Activated naive CD4-positive, alpha-beta T cell treated with anti-CD3 and anti-CD28 coated beads for 36 hours (primary cell): ENCODE results near the gene WDR93. TPM values are rescaled to one million over a fixed set of nuclear protein-coding genes. Genes with fewer than 3 reads are reported as not detected.
"Not testable (repeated sequence)": the region's sequence is repeated elsewhere in the genome, so short reads cannot be mapped to it uniquely, and the experiment has no call there.

Source experiments
- CTCF ChIA-PET: fragments of 350-600 bp; sonication (Branson Sonifier 250); formaldehyde crosslinking; loops from one replicate; lab custom pipeline; 2021; ENCODE audit warnings: antibody characterized with exemption; lab: Charles Lee
- DNase-seq: peaks from one replicate; pipeline ENCODE4 v3.0.0-alpha.2; 2020
- H3K27ac Mint-ChIP-seq: one replicate; pipeline ENCODE4 v1.8.0; 2021; ENCODE audit warnings: mild to moderate bottlenecking, mixed read lengths
- H3K27me3 Mint-ChIP-seq: one replicate; pipeline ENCODE4 v1.8.0; 2021; ENCODE audit warnings: low read depth, mixed read lengths
- H3K36me3 Mint-ChIP-seq: one replicate; pipeline ENCODE4 v1.8.0; 2021; ENCODE audit warnings: low read depth, mixed read lengths
- H3K4me1 Mint-ChIP-seq: one replicate; pipeline ENCODE4 v1.8.0; 2021; ENCODE audit warnings: low read depth, mixed read lengths
- H3K4me3 Mint-ChIP-seq: one replicate; pipeline ENCODE4 v1.8.0; 2021; ENCODE audit warnings: mild to moderate bottlenecking, moderate library complexity, mixed read lengths
- H3K9me3 Mint-ChIP-seq: one replicate; pipeline ENCODE4 v1.8.0; 2021; ENCODE audit warnings: mixed read lengths
- intact Hi-C: fragments of 100-400 bp; cut with micrococcal nuclease; formaldehyde crosslinking; loops from one replicate; pipeline ENCODE4 v1.15.1; 2023
- total RNA-seq, 2 experiments: library from RNA; stranded (reverse); gene quantifications; one replicate each; pipeline ENCODE4 v1.2.3, GENCODE V29; 2021

Gene WDR93
- total RNA-seq, 2 experiments from 2014 or later = not detected

DNA sequence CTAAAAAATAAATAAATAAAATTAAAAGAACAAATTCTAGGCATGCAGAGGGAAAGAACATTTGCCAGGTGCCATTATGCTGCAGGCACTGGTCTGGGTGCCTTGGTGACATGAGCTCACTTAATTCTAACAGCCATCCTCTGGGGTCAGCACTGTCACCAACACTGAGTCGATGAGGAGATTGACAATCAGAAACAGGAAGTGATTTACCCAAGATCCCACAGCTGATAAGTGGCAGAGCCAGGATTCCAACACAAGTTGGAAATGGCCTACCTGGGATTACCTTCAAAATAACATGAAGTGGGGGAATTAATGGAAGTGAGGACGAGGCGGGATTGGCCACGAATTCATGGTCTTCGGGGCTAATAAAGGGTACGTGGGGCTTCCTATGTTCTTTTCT, 15.0 kb upstream of the WDR93 start:
- H3K4me3 Mint-ChIP-seq = no peak overlapping the region
- no peaks in the 10 kb centered on the region for H3K36me3 Mint-ChIP-seq
- CTCF ChIA-PET = no interaction called here
- H3K4me1 Mint-ChIP-seq = no peaks in the 10 kb centered on the region
- no peak for DNase-seq
- H3K27me3 Mint-ChIP-seq = no peaks in the 10 kb centered on the region
- no peaks in the 10 kb centered on the region for H3K9me3 Mint-ChIP-seq
- intact Hi-C loops = no loop called here
- H3K27ac Mint-ChIP-seq = no peak overlapping the region

DNA sequence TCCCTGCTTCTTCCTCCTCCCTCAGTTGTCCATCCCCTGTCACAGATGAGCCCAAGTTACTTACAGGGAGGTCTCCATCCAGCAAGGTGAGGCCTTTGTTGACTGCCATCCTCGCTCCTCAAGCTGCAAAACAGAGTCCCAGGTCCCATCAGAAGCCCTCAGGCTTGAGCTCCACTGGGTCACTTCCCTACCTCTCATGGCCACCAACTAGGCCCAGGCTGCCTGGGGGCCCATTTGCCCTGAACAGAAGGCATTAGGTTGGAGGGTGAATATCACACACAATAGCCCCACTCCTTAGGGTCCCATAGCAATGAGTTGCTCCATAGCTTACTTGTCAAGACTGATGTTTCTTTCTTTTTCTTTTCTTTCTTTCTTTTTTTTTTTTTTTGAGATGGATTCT, 13.2 kb upstream of the WDR93 start:
- H3K36me3 Mint-ChIP-seq = no peaks in the 10 kb centered on the region
- H3K4me1 Mint-ChIP-seq = no peaks in the 10 kb centered on the region
- CTCF ChIA-PET = no interaction called here
- no peak overlapping the region for H3K4me3 Mint-ChIP-seq
- no peak overlapping the region for H3K27ac Mint-ChIP-seq
- H3K27me3 Mint-ChIP-seq = no peaks in the 10 kb centered on the region
- intact Hi-C loops = no loop called here
- DNase-seq = no peak
- H3K9me3 Mint-ChIP-seq = no peaks in the 10 kb centered on the region

DNA sequence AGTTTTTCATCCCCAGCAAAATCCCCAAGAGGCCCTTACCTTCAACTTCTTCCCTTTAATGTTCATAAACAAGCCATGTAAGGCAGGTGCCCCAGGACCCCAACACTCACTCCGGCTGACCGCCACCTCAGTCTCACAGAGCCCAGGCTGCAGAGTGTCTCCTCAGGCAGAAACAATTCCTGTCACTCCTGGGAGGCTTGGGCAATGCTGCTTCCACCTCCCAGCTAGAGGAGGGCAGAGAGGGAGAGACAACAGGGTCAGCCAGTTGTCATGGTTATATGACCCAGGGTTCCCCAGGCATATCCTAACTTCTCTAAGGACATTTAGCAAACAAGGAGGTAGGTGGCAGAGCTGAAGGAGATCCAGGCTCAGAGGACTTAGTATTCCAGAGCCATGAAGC, 11.4 kb upstream of the WDR93 start, which contains the start of gene PLIN1:
PLIN1 (minus strand) TSS at position 156 of the 400 bp plus-strand sequence. CDS start 1,878 bp downstream, outside the sequence.
- H3K36me3 Mint-ChIP-seq = peaks cover 3% of the 10 kb centered on the region
- no peak within 1 kb of the TSS for H3K27ac Mint-ChIP-seq
- H3K4me1 Mint-ChIP-seq = no peaks in the 10 kb centered on the region
- H3K4me3 Mint-ChIP-seq = no peak within 1 kb of the TSS
- no peaks in the 10 kb centered on the region for H3K9me3 Mint-ChIP-seq
- intact Hi-C loops = no loop called here
- DNase-seq = no peak
- H3K27me3 Mint-ChIP-seq = no peaks in the 10 kb centered on the region
- CTCF ChIA-PET = no interaction called here

GRCh38 chr15:89680282-89680873, 10.2 kb upstream of the WDR93 start:
- no peak for DNase-seq
- intact Hi-C loops = no loop called here
- no peak overlapping the region for H3K27ac Mint-ChIP-seq
- H3K4me3 Mint-ChIP-seq = no peak overlapping the region
- no peaks in the 10 kb centered on the region for H3K27me3 Mint-ChIP-seq
- H3K36me3 Mint-ChIP-seq = peaks cover 4% of the 10 kb centered on the region
- no peaks in the 10 kb centered on the region for H3K4me1 Mint-ChIP-seq
- CTCF ChIA-PET = no interaction called here
- no peaks in the 10 kb centered on the region for H3K9me3 Mint-ChIP-seq

GRCh38 chr15:89681146-89681545, 9.5 kb upstream of the WDR93 start:
- CTCF ChIA-PET = no interaction called here
- Mint-ChIP-seq H3K4me1 (no peaks in the 10 kb centered on the region), H3K36me3 (peaks cover 6% of the 10 kb centered on the region), H3K27ac (no peak overlapping the region), H3K4me3 (no peak overlapping the region), H3K9me3 (no peaks in the 10 kb centered on the region), H3K27me3 (no peaks in the 10 kb centered on the region)
- DNase-seq = no peak
- intact Hi-C loops = no loop called here

DNA sequence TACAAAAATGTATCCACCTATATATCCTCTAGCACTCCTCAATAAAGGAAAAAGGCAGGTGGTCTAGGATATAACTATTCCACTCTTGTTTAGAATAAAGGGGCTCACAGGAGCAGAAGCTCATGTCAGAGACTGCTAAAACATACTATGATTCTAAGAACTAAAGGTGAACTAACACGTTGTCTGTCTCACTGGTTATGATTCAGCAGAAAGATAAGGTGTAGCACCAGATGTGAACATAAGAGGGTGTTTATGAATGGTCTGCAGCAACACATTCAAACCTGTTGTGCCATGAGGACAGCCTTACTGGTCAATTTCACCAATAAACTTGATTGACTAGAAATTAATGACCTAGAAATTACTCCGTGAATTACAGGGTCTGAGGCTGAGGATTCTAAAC, 4.6 kb upstream of the WDR93 start:
- intact Hi-C loops = no loop called here
- Mint-ChIP-seq H3K4me1 (peaks cover 9% of the 10 kb centered on the region), H3K27me3 (no peaks in the 10 kb centered on the region), H3K9me3 (no peaks in the 10 kb centered on the region), H3K36me3 (peaks cover 6% of the 10 kb centered on the region), H3K4me3 (no peak overlapping the region), H3K27ac (no peak overlapping the region)
- DNase-seq = no peak
- CTCF ChIA-PET = no interaction called here

- intact Hi-C loops = no loop called here
- CTCF ChIA-PET = no interaction called here
- no peaks in the 10 kb centered on the region for H3K27me3 Mint-ChIP-seq
- peaks cover 11% of the 10 kb centered on the region for H3K4me1 Mint-ChIP-seq
- H3K9me3 Mint-ChIP-seq = no peaks in the 10 kb centered on the region
- H3K4me3 Mint-ChIP-seq = no peak overlapping the region
- peaks cover 6% of the 10 kb centered on the region for H3K36me3 Mint-ChIP-seq
- no peak for DNase-seq
- H3K27ac Mint-ChIP-seq = no peak overlapping the region
These were observed 4.1 kb upstream of the WDR93 start for GRCh38 chr15:89686522-89686921.

DNA sequence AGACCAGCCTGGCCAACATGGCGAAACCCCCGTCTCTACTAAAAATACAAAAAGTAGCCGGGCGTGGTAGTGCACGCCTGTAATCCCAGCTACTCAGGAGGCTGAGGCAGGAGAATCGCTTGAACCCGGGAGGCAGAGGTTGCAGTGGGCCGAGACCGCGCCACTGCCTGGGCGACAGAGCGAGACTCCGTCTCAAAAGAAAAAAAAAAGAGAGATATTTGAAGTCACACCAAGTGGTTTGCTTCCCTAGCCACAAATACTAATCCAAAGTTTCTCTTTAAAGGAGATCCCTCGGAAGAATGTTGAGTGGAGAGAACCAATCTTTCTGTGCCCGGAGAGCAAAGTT, 708 bp upstream of the WDR93 start:
- Mint-ChIP-seq H3K4me1 (peaks cover 11% of the 10 kb centered on the region), H3K4me3 (peak overlapping the region; percentile 88)
- CTCF ChIA-PET = interaction anchor here (1.3 kb wide), 1 partner anchor 17 kb away, joined by 5 read pairs; no protein-coding TSS in a partner anchor
- DNase-seq, H3K36me3 Mint-ChIP-seq, H3K27me3 Mint-ChIP-seq, H3K9me3 Mint-ChIP-seq, H3K27ac Mint-ChIP-seq: not testable (repeated sequence)
- intact Hi-C loops = loop anchor here (1.0 kb wide), 1 partner anchor 369 kb away; no protein-coding TSS in a partner anchor

DNA sequence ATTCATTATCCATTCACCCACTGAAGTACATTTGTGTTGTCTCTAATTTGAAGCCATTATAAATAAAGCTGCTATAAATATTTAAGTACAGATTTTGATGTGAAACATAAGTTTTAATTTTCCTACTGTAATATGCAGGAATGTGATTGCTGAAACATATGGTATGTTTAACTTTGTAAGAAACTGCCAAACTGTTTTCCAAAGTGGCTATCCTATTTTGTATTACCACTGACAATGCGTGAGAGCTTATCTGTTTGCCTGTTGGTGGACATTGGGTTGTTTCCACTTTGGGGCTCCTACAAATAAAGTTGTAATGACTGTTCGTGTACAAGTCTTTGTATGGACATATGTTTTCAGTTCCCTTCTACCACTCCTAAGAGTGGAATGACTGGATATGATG, 2.5 kb downstream of the WDR93 start:
- Mint-ChIP-seq H3K27me3 (no peaks in the 10 kb centered on the region), H3K4me3 (no peak overlapping the region)

GRCh38 chr15:89693696-89694095, 3.1 kb downstream of the WDR93 start:
- no peak overlapping the region for H3K4me3 Mint-ChIP-seq
- DNase-seq = no peak
- H3K36me3 Mint-ChIP-seq = no peaks in the 10 kb centered on the region
- H3K27ac Mint-ChIP-seq = no peak overlapping the region
- no peaks in the 10 kb centered on the region for H3K27me3 Mint-ChIP-seq
- intact Hi-C loops = no loop called here
- H3K4me1 Mint-ChIP-seq = peaks cover 11% of the 10 kb centered on the region
- CTCF ChIA-PET = no interaction called here
- H3K9me3 Mint-ChIP-seq = no peaks in the 10 kb centered on the region

More for the DNA sequence above, 2.5 kb downstream of the WDR93 start:
- Mint-ChIP-seq H3K36me3 (no peaks in the 10 kb centered on the region), H3K4me1 (peaks cover 11% of the 10 kb centered on the region), H3K9me3 (no peaks in the 10 kb centered on the region), H3K27ac (no peak overlapping the region)
- DNase-seq = no peak
- CTCF ChIA-PET = no interaction called here
- intact Hi-C loops = no loop called here

DNA sequence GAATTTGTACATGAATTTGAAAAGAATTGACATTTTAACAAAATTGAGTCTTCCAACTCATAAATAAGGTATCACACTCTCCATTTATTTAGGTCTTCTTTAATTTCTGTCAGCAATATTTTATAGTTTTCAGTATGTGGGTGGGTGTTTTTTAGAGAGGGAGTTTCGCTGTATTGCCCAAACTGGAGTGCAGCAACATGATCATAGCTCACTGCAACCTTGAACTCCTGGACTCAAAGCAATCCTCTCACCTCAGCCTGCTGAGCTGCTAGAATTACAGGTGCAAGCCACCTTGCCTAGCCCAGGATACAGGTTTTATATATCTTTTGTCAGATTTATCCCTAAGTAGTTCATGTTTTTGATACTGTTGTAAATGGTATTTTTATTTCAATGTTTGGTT, 4.6 kb downstream of the WDR93 start:
- no peaks in the 10 kb centered on the region for H3K9me3 Mint-ChIP-seq
- DNase-seq = no peak
- no peak overlapping the region for H3K27ac Mint-ChIP-seq
- H3K4me3 Mint-ChIP-seq = no peak overlapping the region
- H3K36me3 Mint-ChIP-seq = no peaks in the 10 kb centered on the region
- H3K4me1 Mint-ChIP-seq = peaks cover 5% of the 10 kb centered on the region
- CTCF ChIA-PET = no interaction called here
- intact Hi-C loops = no loop called here
- H3K27me3 Mint-ChIP-seq = no peaks in the 10 kb centered on the region

DNA sequence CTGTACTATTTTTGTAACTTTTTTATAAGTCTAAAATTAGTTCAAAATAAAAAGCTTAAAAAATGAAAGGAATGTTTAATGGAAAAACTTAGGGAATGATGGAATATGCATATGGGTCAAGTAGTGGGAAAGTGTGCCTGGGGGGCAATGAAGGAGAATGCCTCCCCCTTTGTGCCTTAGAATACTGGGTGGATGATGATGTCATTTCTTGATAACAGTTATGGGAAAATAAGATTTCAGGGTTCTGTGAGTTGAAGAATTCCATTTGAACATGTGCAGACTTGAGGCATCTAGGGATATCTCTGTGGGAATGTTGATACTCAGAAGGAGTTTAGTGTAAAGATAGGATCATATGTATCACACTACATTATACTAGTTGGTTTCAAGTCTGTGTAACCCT, 13.8 kb downstream of the WDR93 start:
- no peaks in the 10 kb centered on the region for H3K4me1 Mint-ChIP-seq
- H3K4me3 Mint-ChIP-seq = no peak overlapping the region
- CTCF ChIA-PET = no interaction called here
- H3K27ac Mint-ChIP-seq = no peak overlapping the region
- intact Hi-C loops = no loop called here
- no peaks in the 10 kb centered on the region for H3K36me3 Mint-ChIP-seq
- peaks cover 8% of the 10 kb centered on the region for H3K27me3 Mint-ChIP-seq
- DNase-seq = no peak
- no peaks in the 10 kb centered on the region for H3K9me3 Mint-ChIP-seq

GRCh38 chr15:89707577-89707976, 17.0 kb downstream of the WDR93 start:
- CTCF ChIA-PET = interaction anchor here (0.6 kb wide), 1 partner anchor 33 kb away, joined by 3 read pairs; no protein-coding TSS in a partner anchor

More at GRCh38 chr15:89707577-89707976, 17.0 kb downstream of the WDR93 start:
- no peaks in the 10 kb centered on the region for H3K36me3 Mint-ChIP-seq
- no peak overlapping the region for H3K27ac Mint-ChIP-seq
- no peaks in the 10 kb centered on the region for H3K4me1 Mint-ChIP-seq
- H3K27me3 Mint-ChIP-seq = peaks cover 10% of the 10 kb centered on the region
- intact Hi-C loops = no loop called here
- H3K9me3 Mint-ChIP-seq = no peaks in the 10 kb centered on the region
- DNase-seq = no peak
- H3K4me3 Mint-ChIP-seq = no peak overlapping the region
